Dermis microvascular lymphatic vessel endothelial cell (primary cell): ENCODE measurements around the gene SIGMAR1. TPM values are rescaled to one million over a fixed set of nuclear protein-coding genes. Genes with fewer than 3 reads are reported as not detected.
A peak's percentile ranks its signal among the peaks of the same experiment; 100 is the strongest.

Source experiments
- DNase-seq, 2 donors: peaks; one replicate each; pipeline versions ENCODE4 v3.0.0 to v3.0.0-alpha.2; 2010; ENCODE audit warnings: low read depth in 2 of 2
- total RNA-seq: library from RNA; depleted of rRNA; stranded (reverse); fragments of >200 nt; gene quantifications from 2 replicates; pipeline ENCODE4 v1.2.1, GENCODE V29; 2014

Gene SIGMAR1
- total RNA-seq: 34.9 and 48.4 TPM in 2 replicates

- peak; percentile 78 to 93 for DNase-seq
Measured at GRCh38 chr9:34637356-34638137, at the start of gene SIGMAR1. Gene SIGMAR1, minus strand, starts transcription at chr9:34637787. Its CDS starts 90 bp downstream, at chr9:34637697.

- DNase-seq: no peak
Measured at GRCh38 chr9:34686732-34687131, 49.1 kb upstream of the SIGMAR1 start.

- no peak for DNase-seq
Measured at GRCh38 chr9:34686231-34686630, 48.6 kb upstream of the SIGMAR1 start.

- DNase-seq: no peak
Measured at GRCh38 chr9:34685591-34685990, 48.0 kb upstream of the SIGMAR1 start.

- no peak for DNase-seq
Measured at GRCh38 chr9:34684816-34685215, 47.2 kb upstream of the SIGMAR1 start.

GRCh38 chr9:34684145-34684544 is 46.6 kb upstream of the SIGMAR1 start:
- DNase-seq: no peak

- no peak for DNase-seq
Measured at GRCh38 chr9:34675869-34676268, 38.3 kb upstream of the SIGMAR1 start.

- peak; percentile 60 to 81 for DNase-seq
Measured at GRCh38 chr9:34675048-34675714, 37.6 kb upstream of the SIGMAR1 start.

GRCh38 chr9:34674440-34674839 is 36.9 kb upstream of the SIGMAR1 start:
- no peak for DNase-seq

GRCh38 chr9:34671307-34671706 is 33.7 kb upstream of the SIGMAR1 start:
- no peak for DNase-seq

GRCh38 chr9:34669809-34670562 is 32.4 kb upstream of the SIGMAR1 start:
- no peak for DNase-seq

- DNase-seq: peak; percentile 34 to 87
Measured at GRCh38 chr9:34665381-34666250, 28.0 kb upstream of the SIGMAR1 start.

- no peak for DNase-seq
Measured at GRCh38 chr9:34665067-34665380, 27.4 kb upstream of the SIGMAR1 start.

GRCh38 chr9:34664281-34665066 is 26.9 kb upstream of the SIGMAR1 start:
- DNase-seq: peak in 1 of 2 donors; percentile 66

- DNase-seq: no peak
Measured at GRCh38 chr9:34663303-34663605, 25.7 kb upstream of the SIGMAR1 start.

GRCh38 chr9:34662526-34663302 is 25.1 kb upstream of the SIGMAR1 start, which contains the start of gene CCL27:
Gene CCL27, minus strand, starts transcription at chr9:34662657. Its CDS starts 24 bp downstream, at chr9:34662633.
- DNase-seq: no peak

GRCh38 chr9:34659592-34660253 is 22.1 kb upstream of the SIGMAR1 start:
- no peak for DNase-seq

- DNase-seq: no peak
Measured at GRCh38 chr9:34658461-34658860, 20.9 kb upstream of the SIGMAR1 start.

- DNase-seq: no peak
Measured at GRCh38 chr9:34656992-34657391, 19.4 kb upstream of the SIGMAR1 start.
